ENCODE data around the gene STX17.
"Not testable (repeated sequence)": the region's sequence is repeated elsewhere in the genome, so short reads cannot be mapped to it uniquely, and the experiment has no call there.

STX17 gene

DNA sequence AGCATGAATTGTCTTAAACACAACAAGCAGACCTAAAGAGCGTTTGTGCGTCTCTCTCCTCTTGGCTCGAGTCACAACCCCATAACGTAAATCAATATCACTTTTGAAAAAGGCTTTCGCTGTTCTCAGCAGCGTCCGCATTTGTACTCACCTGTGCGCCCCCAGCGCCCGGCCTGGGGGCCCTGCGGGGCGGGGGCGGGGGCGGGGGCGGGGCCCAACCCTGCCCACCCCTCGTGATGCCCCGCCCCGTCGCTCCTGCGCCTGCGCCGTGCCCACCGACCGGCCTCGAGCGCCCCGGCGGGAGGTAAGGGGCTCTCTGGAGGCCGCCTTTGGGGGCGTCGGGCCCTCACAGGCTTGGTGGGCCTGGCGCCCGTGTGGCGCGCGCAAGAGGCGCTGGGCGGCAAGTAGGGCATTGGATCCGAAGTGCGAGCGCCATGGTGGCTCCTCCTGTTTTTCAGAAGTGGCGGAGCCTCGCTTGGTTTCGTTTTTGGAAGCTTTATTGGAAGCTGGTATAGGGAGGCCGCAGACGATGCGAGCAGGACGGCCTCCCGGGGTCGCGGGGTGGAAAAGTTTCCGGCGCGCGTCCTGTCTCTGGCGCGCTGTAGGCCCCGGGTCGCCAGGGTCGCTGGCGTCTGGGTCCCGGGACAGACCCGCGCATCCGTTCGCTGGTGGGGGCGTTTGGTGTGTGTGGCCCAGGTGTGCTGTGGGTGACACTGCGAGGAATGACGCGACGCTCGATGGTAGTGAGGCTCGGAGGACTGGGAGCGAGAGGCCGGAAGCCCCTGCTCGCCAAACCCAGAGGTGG, at the start of gene STX17:
TSS of gene STX17 (plus strand) at position 252 of the 805 bp plus-strand sequence. CDS start 8,586 bp downstream, outside the sequence.
- peak; percentile 86 for DNase-seq

DNA sequence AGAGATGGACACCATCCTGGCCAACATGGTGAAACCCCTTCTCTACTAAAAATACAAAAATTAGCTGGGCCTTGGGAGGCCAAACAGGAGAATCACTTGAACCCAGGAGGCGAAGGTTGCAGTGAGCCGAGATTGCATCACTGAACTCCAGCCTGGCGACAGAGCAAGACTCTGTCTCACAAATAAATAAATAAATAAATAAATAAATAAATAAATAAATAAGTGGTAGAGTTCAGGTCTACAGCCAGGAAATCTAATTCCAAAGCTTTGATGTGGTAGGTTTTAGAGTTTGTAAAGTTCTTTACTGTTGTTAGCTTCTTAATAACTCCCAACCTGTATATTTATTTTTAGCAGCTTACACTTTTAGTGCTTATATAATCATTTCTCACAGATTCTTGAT, 48.9 kb upstream of the STX17 start:
- DNase-seq = not testable (repeated sequence)

DNA sequence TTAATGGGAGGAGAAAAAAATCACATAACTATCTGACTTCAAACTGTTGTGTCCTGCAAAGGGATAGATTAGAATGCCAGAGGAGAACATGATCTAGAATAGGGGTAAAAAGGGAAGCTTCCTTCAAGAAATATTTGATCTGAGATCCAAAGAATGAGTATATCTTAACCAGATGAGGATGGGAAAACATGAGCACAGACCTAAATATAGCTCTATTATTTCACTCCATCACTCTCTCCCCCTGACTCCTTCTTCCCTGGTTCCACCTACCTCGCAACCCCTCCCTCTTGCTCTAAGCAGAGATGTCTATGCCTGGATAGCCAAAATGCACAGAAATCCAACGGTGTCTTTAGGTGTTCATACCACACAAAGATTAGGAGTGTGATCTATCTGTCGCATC, 48.4 kb upstream of the STX17 start:
- DNase-seq = no peak

DNA sequence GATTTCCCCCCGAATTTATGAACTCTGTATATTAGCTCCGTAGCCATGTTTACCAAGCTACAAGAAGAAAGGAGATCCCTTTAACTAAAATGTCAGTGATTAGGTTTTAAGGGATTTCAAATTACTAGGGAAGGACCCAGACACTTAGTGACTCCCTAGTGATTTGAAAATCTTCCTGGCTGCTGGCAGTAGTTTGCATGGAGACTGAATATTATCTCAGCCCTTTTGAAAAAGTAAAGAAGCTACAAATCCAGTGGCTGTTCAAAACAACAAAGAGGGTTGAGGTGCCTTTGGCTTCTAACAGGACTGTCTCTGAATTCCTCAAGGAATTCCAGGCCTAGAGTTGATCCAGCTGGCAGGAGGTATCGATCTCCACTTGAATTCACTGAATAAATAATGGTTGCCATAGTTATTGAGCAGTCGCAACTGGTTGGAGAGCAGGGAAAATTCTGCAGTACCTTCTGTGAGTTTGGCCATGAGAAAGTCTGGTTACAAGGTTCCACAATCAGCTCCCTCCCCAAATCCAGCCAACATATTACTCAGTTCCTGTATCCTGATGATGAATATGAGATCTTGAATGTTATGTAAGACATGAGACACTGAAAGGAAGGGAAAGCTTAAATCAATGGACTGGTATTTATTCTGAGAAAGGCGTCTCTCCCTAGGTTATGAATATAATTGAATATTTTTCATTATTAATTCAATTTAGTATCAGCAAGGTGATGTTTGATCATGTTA, 47.0 kb upstream of the STX17 start:
- no peak for DNase-seq

DNA sequence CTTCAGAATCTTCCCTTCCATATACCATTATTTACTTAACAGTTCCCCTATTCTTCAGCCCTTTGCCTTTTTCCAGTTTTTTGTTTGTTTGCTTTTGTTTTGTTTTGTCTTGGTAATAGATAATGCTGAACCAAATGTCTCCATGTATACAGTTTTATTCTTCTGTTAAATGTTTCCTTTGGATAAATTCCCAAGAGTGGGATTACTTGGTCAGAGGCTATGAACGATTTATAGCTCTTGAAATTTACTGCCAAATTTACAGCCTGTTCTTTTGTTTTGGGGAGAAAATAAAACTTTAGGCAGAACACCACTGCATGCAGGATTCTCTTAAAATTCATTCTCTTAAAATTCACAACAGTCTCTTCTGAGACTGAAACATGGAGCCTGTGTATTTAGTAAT, 46.2 kb upstream of the STX17 start:
- no peak for DNase-seq

DNA sequence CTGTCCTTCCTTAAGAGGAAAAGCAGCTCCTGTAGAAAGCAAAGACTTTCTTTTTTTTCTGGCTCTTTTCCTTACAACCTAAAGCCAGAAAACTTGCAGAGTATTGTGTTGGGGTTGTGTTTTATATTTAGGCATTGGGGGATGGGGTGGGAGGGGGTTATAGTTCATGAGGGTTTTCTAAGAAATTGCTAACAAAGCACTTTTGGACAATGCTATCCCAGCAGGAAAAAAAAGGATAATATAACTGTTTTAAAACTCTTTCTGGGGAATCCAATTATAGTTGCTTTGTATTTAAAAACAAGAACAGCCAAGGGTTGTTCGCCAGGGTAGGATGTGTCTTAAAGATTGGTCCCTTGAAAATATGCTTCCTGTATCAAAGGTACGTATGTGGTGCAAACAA, 42.5 kb upstream of the STX17 start:
- DNase-seq = no peak

DNA sequence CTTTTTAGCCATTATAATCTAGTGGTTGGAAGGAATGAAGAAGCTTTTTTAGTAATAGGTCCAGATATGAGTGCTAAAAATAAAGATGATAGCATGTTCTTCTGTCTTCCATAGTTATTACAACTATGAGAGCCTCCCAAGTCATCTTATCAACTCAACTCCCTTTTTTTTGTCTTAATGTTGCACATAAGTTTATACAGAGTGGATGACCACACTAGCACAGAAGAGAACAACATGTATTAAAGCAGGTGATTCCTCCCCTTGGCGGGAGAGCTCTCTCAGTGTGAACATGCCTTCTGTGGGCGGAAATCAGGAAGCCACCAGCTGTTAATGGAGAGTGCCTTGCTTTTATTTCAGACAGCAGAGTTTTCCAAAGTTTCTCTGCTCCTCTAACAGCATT, 40.1 kb upstream of the STX17 start:
- no peak for DNase-seq

DNA sequence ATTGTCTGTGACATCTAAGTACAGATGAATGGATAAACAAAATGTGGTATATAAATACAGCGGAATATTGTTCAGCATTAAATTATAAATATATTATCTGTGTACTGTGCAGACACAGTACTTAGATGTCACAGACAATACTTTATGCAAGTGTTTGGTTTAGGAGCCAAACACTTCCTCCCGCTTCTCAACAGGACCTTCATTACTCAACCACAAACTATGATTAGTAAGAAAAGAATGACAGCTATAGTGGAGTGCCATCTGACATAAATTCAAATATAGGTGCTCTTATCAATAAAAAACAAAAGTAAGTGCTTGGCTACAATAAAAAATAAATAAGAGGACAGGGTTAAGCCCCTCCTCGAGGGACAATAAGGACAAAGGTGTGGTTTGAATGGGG, 38.9 kb upstream of the STX17 start:
- DNase-seq = no peak

DNA sequence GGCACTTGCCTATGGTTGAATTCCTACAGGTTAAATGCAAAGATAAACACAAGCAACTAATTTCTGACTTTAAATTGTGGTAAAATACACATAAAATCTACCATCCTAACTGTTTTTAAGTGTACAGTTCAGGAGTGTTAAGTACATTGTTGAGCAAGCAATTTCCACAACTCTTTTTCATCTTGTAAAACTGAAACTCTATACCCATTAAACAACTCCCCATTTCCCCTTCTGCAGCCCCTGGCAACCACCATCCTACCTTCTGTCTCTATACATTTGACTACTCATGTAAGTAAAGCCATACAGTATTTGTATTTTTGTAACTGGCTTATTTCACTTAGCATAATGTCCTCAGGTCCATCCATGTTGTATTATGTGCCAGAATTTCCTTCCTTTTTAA, 38.5 kb upstream of the STX17 start:
- no peak for DNase-seq

DNA sequence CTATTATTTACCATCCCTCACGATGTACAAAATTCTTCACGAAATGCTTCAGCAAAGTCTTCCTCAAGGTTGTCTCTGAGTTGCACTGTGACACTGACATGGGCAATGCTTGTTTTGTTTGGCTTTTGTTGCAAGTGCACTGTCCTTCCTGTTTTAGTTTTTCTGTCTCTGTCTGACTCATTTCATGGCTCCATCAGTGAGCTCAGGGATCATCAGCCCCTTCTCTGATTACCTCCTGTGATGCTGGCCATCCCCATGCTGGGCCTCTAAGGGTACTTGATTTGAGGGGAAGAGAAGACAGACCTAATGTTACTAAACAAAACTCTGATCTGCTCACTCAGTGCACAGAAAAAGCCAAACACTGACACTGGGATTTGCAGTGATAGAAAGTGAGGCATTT, 37.6 kb upstream of the STX17 start:
- DNase-seq = no peak

DNA sequence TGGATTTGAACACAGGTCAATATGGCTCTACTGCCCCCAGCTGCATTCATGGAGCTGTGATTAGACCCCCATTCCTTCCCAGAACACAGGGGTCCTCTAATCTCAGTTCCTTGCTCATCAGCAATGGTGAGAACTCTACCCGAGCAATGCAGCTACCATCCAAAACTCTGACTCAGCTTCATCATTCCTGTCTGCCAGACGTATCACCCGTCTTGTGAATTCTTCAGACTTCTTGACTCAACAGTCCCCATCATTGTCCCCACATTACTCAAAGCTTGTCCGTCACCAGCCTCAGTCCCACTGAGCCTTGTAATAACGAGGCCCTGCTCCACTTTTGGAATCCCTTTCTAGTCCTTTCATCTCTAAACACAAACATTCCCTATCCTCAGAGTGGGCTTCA, 36.3 kb upstream of the STX17 start:
- DNase-seq = no peak

DNA sequence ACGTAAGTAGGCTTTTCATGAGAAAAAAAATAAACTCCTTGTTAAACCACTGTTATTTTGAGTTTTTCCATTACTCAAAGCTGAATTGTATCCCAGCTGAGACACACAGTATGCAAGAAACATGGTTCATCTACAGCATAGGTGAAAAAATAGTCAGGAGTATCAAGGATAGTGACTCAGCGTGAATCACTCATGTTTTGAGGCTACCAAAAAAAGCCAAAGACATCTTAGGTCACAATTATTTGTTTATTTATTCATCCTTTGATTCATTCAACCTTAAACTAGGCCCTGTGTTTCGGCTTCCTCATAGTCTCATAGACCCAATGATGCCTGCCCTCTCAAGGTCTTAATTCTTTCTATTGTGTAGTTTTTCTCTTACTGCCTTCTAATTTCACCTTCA, 32.9 kb upstream of the STX17 start:
- DNase-seq = no peak

DNA sequence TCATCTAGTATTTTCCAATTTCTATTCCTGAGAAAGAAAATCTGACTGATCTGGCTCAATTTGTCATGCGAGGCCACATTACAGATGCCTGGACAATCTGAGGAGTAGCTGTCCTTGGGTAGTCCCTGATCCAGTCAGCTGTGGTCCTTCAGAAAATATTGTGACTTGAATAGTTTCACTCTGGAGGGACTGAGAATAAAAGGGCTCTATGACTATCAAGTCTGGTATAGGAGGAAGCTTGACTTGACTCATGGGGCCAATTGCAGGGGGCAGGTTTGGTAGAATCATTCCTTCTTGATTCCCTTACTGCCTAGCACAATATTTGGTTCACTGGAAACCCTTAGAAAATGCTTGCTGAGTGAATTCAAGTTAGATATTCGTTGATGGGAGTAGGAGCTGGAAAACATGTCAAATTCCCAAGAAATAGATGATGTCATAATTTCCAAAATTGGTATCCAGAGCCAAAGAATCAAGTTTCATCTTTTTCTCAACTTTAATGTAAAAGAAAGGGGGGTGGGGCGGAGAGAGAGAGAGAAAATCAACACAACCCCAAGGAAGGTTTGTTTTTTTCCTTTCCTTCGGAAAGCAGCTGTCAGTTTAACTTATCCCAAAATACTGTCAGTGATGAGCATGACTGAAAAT, 32.4 kb upstream of the STX17 start:
- no peak for DNase-seq

DNA sequence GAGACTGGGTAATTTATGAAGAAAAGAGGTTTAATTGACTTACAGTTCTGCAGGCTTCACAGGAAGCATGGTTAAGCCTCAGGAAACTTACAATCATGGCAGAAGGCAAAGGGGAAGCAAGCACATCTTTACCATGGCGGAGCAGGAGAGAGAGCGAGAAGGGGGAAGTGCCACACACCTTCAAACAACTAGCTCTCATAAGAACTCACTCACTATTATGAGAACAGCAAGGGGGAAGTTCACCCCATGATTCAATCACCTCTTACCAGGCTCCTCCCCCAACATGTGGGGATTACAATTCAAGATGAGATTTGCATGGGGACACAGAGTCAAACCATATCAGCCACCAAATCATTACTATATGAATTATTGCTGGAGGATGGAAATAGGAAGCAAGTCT, 30.3 kb upstream of the STX17 start:
- DNase-seq = no peak

DNA sequence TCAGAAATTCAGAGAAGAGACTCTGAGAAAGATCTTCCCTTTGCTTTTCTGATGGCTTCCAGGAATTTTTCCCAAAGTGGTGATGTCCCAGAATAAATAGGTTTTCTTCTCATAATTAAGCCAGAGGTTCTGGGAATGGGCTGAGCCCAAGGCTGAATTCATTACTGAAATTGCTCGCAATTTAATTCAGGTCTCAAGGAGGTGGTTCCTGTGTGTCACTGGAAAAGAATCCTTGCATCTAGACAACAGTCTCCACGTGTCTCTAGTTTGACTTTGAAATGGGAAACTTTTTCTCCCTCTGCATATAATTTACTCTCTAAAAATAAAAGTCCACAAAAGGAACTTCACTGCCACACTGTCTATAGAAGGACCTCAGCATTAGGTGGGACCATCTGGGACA, 27.8 kb upstream of the STX17 start:
- no peak for DNase-seq

DNA sequence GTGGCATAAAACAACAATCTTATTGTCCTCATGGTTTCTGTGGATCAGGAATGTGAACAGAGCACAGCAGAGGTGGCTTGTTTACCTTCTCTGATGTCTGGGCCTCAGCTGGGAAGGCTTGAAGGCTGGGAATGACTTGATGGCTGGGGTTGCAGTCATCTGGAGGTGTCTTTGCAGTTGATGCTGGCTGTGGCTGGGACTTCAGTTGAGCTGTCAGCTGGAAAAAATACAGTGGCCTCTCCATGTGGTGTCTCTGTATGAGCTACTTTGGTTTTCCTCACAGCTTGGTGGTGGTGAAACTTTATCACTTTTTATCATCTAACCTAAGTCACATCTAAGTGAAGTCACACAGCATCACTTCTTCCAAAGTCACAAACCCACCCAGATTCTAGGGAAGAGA, 24.7 kb upstream of the STX17 start:
- DNase-seq = no peak

DNA sequence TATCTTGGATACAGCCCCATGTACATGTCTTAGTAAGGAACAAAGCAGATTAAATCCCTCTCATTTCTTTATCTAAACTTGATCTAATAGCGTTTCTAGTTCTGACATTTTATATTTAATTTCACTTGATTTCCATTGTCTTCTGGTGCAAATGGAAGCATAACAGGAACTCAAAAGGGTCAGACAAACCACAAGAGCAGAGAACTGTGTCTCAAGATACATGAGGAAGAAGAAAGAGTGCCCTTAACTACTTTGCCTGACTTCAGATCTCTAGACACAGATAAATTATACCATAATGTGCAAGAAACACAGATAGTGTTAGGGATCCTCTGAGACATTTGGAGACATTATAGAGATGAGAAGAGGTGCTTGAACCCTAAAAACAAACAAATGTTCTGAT, 20.7 kb upstream of the STX17 start:
- DNase-seq = no peak

DNA sequence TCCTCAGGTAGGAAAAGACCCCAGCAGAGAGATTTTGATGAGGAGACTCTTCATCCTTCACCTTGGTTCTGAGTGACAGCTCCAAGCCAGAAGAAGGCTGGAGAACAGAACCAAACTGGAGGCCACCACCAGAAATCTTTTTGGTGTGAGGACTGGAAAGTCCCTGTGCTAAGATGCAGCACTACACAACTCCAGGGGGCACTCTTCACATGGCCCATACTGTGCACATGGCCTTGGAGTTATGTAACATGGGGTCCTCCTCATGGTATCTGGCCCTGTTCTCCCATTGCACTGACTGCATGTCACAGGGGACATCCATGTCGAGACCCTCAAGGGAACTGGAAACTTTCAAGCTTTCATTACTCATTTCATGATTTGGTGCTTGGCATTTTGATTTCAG, 17.3 kb upstream of the STX17 start:
- no peak for DNase-seq

DNA sequence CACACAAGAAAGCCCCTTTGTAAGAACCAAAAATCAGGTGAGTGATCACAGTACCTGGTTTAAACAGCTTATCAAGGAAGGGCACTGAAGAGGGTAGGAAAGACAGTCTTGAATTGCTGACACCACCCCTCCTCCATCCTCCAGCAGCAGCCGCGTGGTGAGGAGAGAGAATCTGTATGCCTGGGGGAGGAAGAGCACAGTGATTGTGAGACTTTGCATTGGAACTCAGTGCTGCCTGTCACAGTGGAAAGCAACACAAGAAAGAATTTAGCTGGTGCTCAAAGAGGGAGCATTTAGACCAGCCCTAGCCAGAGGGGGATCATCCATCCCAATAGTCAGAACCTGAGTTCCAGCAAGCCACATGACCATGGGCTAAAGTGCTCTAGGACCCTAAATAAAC, 11.6 kb upstream of the STX17 start:
- no peak for DNase-seq

DNA sequence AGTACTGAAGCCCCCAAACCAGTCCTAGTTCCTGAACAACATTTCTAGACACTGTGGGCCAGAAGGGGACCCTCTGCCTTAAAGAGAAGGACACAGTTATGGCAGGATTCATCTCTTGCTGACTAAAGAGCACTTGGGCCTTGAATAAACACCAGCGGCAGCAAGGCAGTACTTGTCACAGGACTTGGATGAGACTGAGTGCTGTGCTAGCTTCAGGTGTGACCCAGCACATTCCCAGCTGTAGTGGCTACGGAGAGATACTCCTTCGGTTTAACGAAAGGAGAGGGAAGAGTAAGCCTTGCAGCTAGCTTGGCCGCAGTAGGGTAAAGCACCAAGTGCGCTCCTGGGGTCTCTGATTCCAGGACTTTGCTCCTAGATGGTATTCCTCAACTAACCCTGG, 10.9 kb upstream of the STX17 start:
- DNase-seq = no peak

DNA sequence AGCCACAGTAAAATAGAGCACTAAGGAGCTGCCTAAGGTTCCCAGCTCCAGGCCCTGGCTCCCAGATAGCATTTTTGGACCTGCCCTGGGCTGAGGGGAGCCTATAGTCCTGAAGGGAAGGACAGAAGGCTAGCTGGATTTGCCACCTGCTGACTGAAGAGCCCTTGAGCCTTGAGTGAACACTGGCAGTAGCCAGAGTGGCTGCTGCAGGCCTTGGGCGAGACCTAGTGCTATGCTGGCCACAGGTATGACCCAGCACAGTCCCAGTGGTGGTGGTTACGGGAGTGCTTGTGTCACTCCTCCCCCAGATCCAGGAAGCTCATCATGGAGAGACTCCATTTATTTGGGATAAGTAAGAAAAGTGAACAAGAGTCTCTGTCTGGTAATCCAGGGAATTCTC, 10.3 kb upstream of the STX17 start:
- DNase-seq = no peak

DNA sequence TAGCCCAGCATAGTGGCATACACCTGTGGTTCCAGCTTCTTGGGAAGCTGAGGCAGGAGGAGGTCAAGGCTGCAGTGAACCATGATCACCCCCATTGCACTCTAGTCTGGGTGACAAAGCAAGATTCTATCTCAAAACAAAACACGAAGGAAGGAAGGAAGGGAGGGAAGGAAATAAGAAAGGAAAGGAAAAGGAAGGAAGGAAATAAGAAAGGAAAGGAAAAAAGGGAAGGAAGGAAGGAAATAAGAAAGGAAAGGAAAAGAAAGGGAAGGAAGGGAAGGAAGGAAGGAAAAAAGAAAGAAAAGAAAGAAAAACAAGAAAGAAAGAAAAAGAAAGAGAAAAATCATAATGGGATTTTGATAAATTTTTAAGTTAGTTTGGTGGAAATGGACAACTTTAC, 3.1 kb upstream of the STX17 start:
- no peak for DNase-seq

DNA sequence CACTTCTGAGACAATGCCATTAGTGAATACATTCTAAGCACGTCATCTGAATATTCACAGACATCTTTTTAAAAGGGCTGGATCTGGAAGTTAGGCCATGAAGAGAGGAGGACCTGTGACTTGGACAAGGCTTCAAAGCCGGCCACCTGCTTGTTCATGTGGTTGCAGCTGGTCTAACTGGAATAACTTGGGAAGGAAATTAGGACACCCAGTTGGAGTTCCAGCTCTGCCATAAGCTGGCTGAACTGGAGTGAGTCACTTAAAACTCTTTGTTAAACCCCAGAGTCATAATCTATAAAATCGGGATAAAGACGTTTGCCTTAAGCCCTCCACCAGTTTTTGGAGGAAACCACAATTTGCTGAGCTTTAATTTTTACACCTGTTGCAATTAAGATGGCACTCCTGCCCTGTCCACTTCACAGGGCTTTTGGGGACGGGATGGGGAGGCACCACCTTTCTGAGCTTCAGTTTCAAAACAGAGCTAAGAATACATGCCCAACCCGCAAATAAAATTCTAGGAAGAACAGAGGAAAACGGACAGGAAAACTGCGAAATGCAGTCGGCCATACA, 536 bp upstream of the STX17 start:
- no peak for DNase-seq

DNA sequence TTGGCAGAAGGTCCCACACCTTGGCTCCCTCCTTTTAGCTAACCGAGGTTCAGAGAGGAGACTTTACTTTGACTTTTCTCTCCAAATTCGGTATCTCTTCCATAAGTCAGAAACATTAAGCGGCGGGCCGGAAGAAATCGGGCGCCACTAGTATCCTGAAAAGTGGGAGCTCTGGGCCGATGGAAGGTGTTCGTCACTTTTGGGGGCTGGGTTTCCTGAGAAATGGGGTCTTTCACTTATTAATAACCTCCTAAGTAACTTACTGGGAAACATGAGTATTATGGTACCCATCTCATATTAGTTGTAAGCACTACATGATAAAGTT, 716 bp downstream of the STX17 start:
- no peak for DNase-seq
